H1 (cell line): Measurements from ENCODE around the gene SPOCK1. TPM values are rescaled to one million over a fixed set of nuclear protein-coding genes. Genes with fewer than 3 reads are reported as not detected.

Experiments
- CTCF ChIA-PET: fragments of 300-600 bp; sonication (Branson Sonifier 250); formaldehyde crosslinking; loops from one replicate; lab custom pipeline; 2021; ENCODE audit not compliant: partially characterized antibody; lab: Charles Lee
- POLR2A ChIA-PET: fragments of 300-600 bp; sonication (Branson Sonifier 250); formaldehyde crosslinking; loops from one replicate; lab custom pipeline; 2021; ENCODE audit warnings: inconsistent platforms; ENCODE audit not compliant: partially characterized antibody; lab: Charles Lee
- DNase-seq, 2 experiments: peaks; one replicate each; pipeline versions ENCODE4 v3.0.0 to v3.0.0-alpha.2; 2010 to 2022; ENCODE audit warnings: low spot score in 2 of 2, low read depth in 1 of 2, mixed read lengths in 1 of 2
- FAIRE-seq: peaks from 2 replicates; lab custom pipeline; 2011; peaks lifted over from hg19 to GRCh38; lab: Jason Lieb, UNC
- H2AFZ ChIP-seq: 2 replicates; pipeline ENCODE4 v1.8.1; 2012; ENCODE audit warnings: low read length, inconsistent platforms
- H2AK5ac ChIP-seq: 2 replicates; pipeline ENCODE4 v1.6.1; 2013; ENCODE audit warnings: low read depth, low read length
- H2BK120ac ChIP-seq: replicated peaks from 2 replicates; pipeline ENCODE3; 2013; ENCODE audit warnings: low read depth, low read length, inconsistent platforms
- H2BK12ac ChIP-seq: 2 replicates; pipeline ENCODE4 v1.6.1; 2013; ENCODE audit warnings: low read depth, low read length
- H2BK15ac ChIP-seq: 2 replicates; pipeline ENCODE4 v1.6.1; 2013; ENCODE audit warnings: low read length
- H2BK20ac ChIP-seq: 2 replicates; pipeline ENCODE4 v1.6.1; 2013; ENCODE audit warnings: low read length
- H2BK5ac ChIP-seq: 2 replicates; pipeline ENCODE4 v1.6.1; 2013; ENCODE audit warnings: low read depth, low read length
- H3K14ac ChIP-seq: 2 replicates; pipeline ENCODE4 v1.6.1; 2013; ENCODE audit warnings: inconsistent platforms; ENCODE audit not compliant: insufficient read length
- H3K18ac ChIP-seq: 2 replicates; pipeline ENCODE4 v1.6.1; 2013; ENCODE audit warnings: low read length; ENCODE audit errors: extremely low read depth
- H3K23ac ChIP-seq: 2 replicates; pipeline ENCODE4 v1.6.1; 2013; ENCODE audit warnings: inconsistent platforms; ENCODE audit not compliant: insufficient read length
- H3K23me2 ChIP-seq: 2 replicates; pipeline ENCODE4 v1.6.1; 2013; ENCODE audit warnings: low read depth, low read length
- H3K27ac ChIP-seq: 2 replicates; pipeline ENCODE4 v1.6.1; 2011; ENCODE audit warnings: low read depth, low read length, inconsistent platforms
- H3K27me3 ChIP-seq, 4 experiments: replicated peaks in 1 of 4; 1 replicate in 1 of 4; 2 replicates in 3 of 4; pipeline versions ENCODE4 v1.6.1 to v1.8.1; 2011 to 2013; ENCODE audit warnings: low read length in 3 of 4, mild to moderate bottlenecking in 3 of 4, inconsistent platforms in 2 of 4, mixed read lengths in 2 of 4, moderate library complexity in 1 of 4; ENCODE audit not compliant: control insufficient read depth in 3 of 4, insufficient read depth in 3 of 4; ENCODE audit errors: extremely low read depth in 1 of 4
- H3K36me3 ChIP-seq, 4 experiments: 2 replicates each; pipeline versions ENCODE4 v1.6.1 to v1.8.1; 2011 to 2013; ENCODE audit warnings: mild to moderate bottlenecking in 4 of 4, low read length in 3 of 4, moderate library complexity in 2 of 4, control low read depth in 1 of 4, inconsistent platforms in 1 of 4; ENCODE audit not compliant: insufficient read depth in 4 of 4, control insufficient read depth in 2 of 4
- H3K4ac ChIP-seq: replicated peaks from 2 replicates; pipeline ENCODE3; 2013; ENCODE audit warnings: low read length, low read depth, mixed read lengths, inconsistent platforms; ENCODE audit not compliant: insufficient read length
- H3K4me1 ChIP-seq, 4 experiments: replicated peaks in 1 of 4; 1 replicate in 1 of 4; 2 replicates in 3 of 4; pipeline versions ENCODE4 v1.6.1 to v1.8.1; 2011 to 2013; ENCODE audit warnings: low read length in 3 of 4, inconsistent platforms in 2 of 4, mixed read lengths in 1 of 4; ENCODE audit not compliant: insufficient read depth in 4 of 4, control insufficient read depth in 3 of 4
- H3K4me2 ChIP-seq, 2 experiments: 2 replicates each; pipeline versions ENCODE4 v1.6.1 to v1.8.1; 2011 to 2013; ENCODE audit warnings: low read depth in 2 of 2, low read length in 2 of 2, control low read depth in 1 of 2, inconsistent platforms in 1 of 2, mild to moderate bottlenecking in 1 of 2; ENCODE audit not compliant: insufficient read depth in 1 of 2
- H3K4me3 ChIP-seq, 4 experiments: fragments of 200-600, 300-600 bp in 1 of 4; sonication (generic), shearing (Covaris generic), sonication (Bioruptor Twin) in 1 of 4; 2 replicates each; pipeline versions ENCODE4 v1.5.1 to v1.8.1; 2011 to 2016; ENCODE audit warnings: low read length in 4 of 4, low read depth in 3 of 4, control low read depth in 2 of 4, inconsistent platforms in 2 of 4, mild to moderate bottlenecking in 2 of 4, mixed read lengths in 1 of 4, moderate library complexity in 1 of 4; ENCODE audit not compliant: insufficient read depth in 2 of 4; ENCODE audit errors: extremely low read depth in 1 of 4
- H3K56ac ChIP-seq: replicated peaks from 2 replicates; pipeline ENCODE3; 2013; ENCODE audit warnings: low read depth, mild to moderate bottlenecking, mixed read lengths, low read length, inconsistent platforms; ENCODE audit not compliant: insufficient read length
- H3K79me1 ChIP-seq: 2 replicates; pipeline ENCODE4 v1.6.1; 2013; ENCODE audit warnings: low read depth, low read length, control low read depth
- H3K79me2 ChIP-seq, 2 experiments: 2 replicates each; pipeline versions ENCODE4 v1.6.1 to v1.8.1; 2012 to 2013; ENCODE audit warnings: low read length in 2 of 2, mild to moderate bottlenecking in 2 of 2, inconsistent platforms in 1 of 2; ENCODE audit not compliant: insufficient read depth in 2 of 2, control insufficient read depth in 1 of 2
- H3K9ac ChIP-seq, 4 experiments: replicated peaks in 1 of 4; 1 replicate in 1 of 4; 2 replicates in 3 of 4; pipeline versions ENCODE4 v1.6.1 to v1.8.1; 2011 to 2013; ENCODE audit warnings: low read depth in 3 of 4, low read length in 3 of 4, control low read depth in 2 of 4, mild to moderate bottlenecking in 2 of 4, moderate library complexity in 2 of 4, inconsistent platforms in 1 of 4; ENCODE audit errors: extremely low read depth in 1 of 4
- H3K9me3 ChIP-seq, 2 experiments: 2 replicates each; pipeline versions ENCODE4 v1.6.1 to v1.8.1; 2012 to 2013; ENCODE audit warnings: mild to moderate bottlenecking in 2 of 2, moderate library complexity in 2 of 2, control low read depth in 1 of 2, inconsistent platforms in 1 of 2, low read depth in 1 of 2, low read length in 1 of 2, mixed read lengths in 1 of 2; ENCODE audit not compliant: insufficient read depth in 2 of 2
- H4K20me1 ChIP-seq, 2 experiments: replicated peaks in 1 of 2; 2 replicates each; pipeline versions ENCODE3 to v1.8.1; 2011 to 2013; ENCODE audit warnings: inconsistent platforms in 2 of 2, low read length in 2 of 2, mild to moderate bottlenecking in 1 of 2; ENCODE audit not compliant: insufficient read depth in 2 of 2, control insufficient read depth in 1 of 2
- H4K5ac ChIP-seq: 2 replicates; pipeline ENCODE4 v1.6.1; 2013; ENCODE audit warnings: low read length, low read depth, mixed read lengths, inconsistent platforms; ENCODE audit not compliant: insufficient read length
- H4K8ac ChIP-seq: 2 replicates; pipeline ENCODE4 v1.8.0; 2013; ENCODE audit warnings: mild to moderate bottlenecking, moderate library complexity, low read length, inconsistent platforms; ENCODE audit not compliant: insufficient read depth; ENCODE audit errors: extremely low read depth
- H4K91ac ChIP-seq: replicated peaks from 2 replicates; pipeline ENCODE3; 2013; ENCODE audit warnings: low read length, mixed read lengths, inconsistent platforms; ENCODE audit not compliant: insufficient read length
- ATF2 ChIP-seq: IDR thresholded peaks from 2 replicates; pipeline ENCODE4 v1.6.1; 2012; ENCODE audit warnings: low read length, inconsistent platforms
- E2F6 ChIP-seq: IDR thresholded peaks from 2 replicates; pipeline ENCODE4 v1.6.1; 2012; ENCODE audit warnings: inconsistent platforms
- EP300 ChIP-seq, 2 experiments: IDR thresholded peaks; 1 replicate in 1 of 2; 2 replicates in 1 of 2; pipeline ENCODE4 v1.6.1; 2011 to 2012; ENCODE audit warnings: low read depth in 2 of 2, low read length in 2 of 2, mild to moderate bottlenecking in 2 of 2, borderline replicate concordance in 1 of 2, inconsistent platforms in 1 of 2, moderate library complexity in 1 of 2
- HDAC2 ChIP-seq, 2 experiments: fragments of 300-600 bp in 1 of 2; sonication (generic) in 1 of 2; IDR thresholded peaks; 2 replicates each; pipeline ENCODE4 v1.6.1; 2011 to 2012; ENCODE audit warnings: low read depth in 2 of 2, low read length in 2 of 2, mild to moderate bottlenecking in 2 of 2, moderate library complexity in 2 of 2, borderline replicate concordance in 1 of 2, inconsistent platforms in 1 of 2
- NRF1 ChIP-seq: IDR thresholded peaks from 2 replicates; pipeline ENCODE4 v1.6.1; 2011; ENCODE audit warnings: mild to moderate bottlenecking, low read depth, low read length, improper control_type of control experiment
- RAD21 ChIP-seq, 2 experiments: IDR thresholded peaks in 1 of 2; conservative IDR thresholded peaks in 1 of 2; 2 replicates each; pipeline ENCODE4 v1.6.1; 2011; ENCODE audit warnings: low read depth in 2 of 2, low read length in 2 of 2, improper control_type of control experiment in 1 of 2, inconsistent platforms in 1 of 2, mild to moderate bottlenecking in 1 of 2, moderate library complexity in 1 of 2
- RFX5 ChIP-seq: IDR thresholded peaks from 2 replicates; pipeline ENCODE4 v1.6.1; 2011; ENCODE audit warnings: low read depth, low read length, improper control_type of control experiment, borderline replicate concordance
- SRF ChIP-seq: IDR thresholded peaks from 2 replicates; pipeline ENCODE4 v1.6.1; 2011; ENCODE audit warnings: mild to moderate bottlenecking, low read depth, low read length, moderate library complexity
- SUZ12 ChIP-seq: fragments of 200-600 bp; sonication (generic); IDR thresholded peaks from 2 replicates; pipeline ENCODE4 v1.6.1; 2012; ENCODE audit warnings: mild to moderate bottlenecking, inconsistent platforms, low read length, moderate library complexity, mixed read lengths
- TBP ChIP-seq: IDR thresholded peaks from 2 replicates; pipeline ENCODE4 v1.6.1; 2011; ENCODE audit warnings: low read depth, low read length, improper control_type of control experiment
- TCF12 ChIP-seq: IDR thresholded peaks from 2 replicates; pipeline ENCODE4 v1.6.1; 2011; ENCODE audit warnings: low read depth, mild to moderate bottlenecking, low read length
- WGBS, 2 experiments: shearing (Covaris generic) in 1 of 2; methylation state at CpG; one replicate each; pipeline versions ENCODE4 v1.1.6 to v1.1.7; 2013 to 2015; ENCODE audit warnings: low lambda C conversion rate in 2 of 2, mixed read lengths in 2 of 2, inconsistent platforms in 1 of 2, low coverage in 1 of 2, missing lambda C conversion rate in 1 of 2; ENCODE audit not compliant: insufficient replicate concordance in 2 of 2, insufficient coverage in 1 of 2, insufficient read length in 1 of 2; ENCODE audit errors: extremely low coverage in 1 of 2, missing lambda C conversion rate in 1 of 2; 5-methylcytosine and 5-hydroxymethylcytosine counted together
- polyA plus RNA-seq, 7 experiments: library from polyadenylated mRNA; depleted of rRNA in 3 of 7; stranded (reverse) in 5 of 7; unstranded in 2 of 7; fragments of >200 nt in 5 of 7; fragments of 200-250 nt in 2 of 7; gene quantifications; 1 replicate in 5 of 7; 2 replicates in 1 of 7; 4 replicates in 1 of 7; pipeline versions ENCODE4 v1.2.1 to v1.2.3, GENCODE V29; 2011 to 2013; ENCODE audit warnings: missing spikeins in 2 of 7, mixed read lengths in 2 of 7
- total RNA-seq: library from RNA; stranded (reverse); fragmentation: NEBNext Ultra II Directional; extraction: Animal tissue kit (Norgen Biotek cat#: 25700); gene quantifications from 2 replicates; pipeline ENCODE4 v1.2.1, GENCODE V29; 2021

Gene SPOCK1
- total and polyA plus RNA-seq, 2 of the 8 experiments (the other 6 are each of a cell fraction or from before 2014, with no cell fraction given) = 6.9 to 18.1 TPM

GRCh38 chr5:137399911-137400310, 99.2 kb downstream of the SPOCK1 start:
- no peak overlapping the region for H3K27ac ChIP-seq
- no peaks in the 10 kb centered on the region for H3K9me3 ChIP-seq
- no peaks in the 10 kb centered on the region for H3K23me2 ChIP-seq
- H2BK120ac ChIP-seq = no peak overlapping the region
- CTCF ChIA-PET = interaction anchor here (1.1 kb wide), 1 partner anchor 72 kb away, joined by 3 read pairs; no protein-coding TSS in a partner anchor
- 94% methylated on average over 3 of the region's 3 CpGs; no CpG with 5 or more reads in 1 of the 2 experiments for WGBS, 2 experiments
- no peak overlapping the region for H3K23ac ChIP-seq
- POLR2A ChIA-PET = interaction anchor here (0.6 kb wide), 1 partner anchor 259 kb away, joined by 4 read pairs; no protein-coding TSS in a partner anchor
- no peak overlapping the region for H3K56ac ChIP-seq
- H3K4me2 ChIP-seq = no peak overlapping the region
- no peak overlapping the region for H2AFZ ChIP-seq
- no peak overlapping the region for H4K91ac ChIP-seq
- no peak overlapping the region for H3K14ac ChIP-seq
- no peaks in the 10 kb centered on the region for H4K20me1 ChIP-seq
- no peak for DNase-seq
- H3K79me1 ChIP-seq = no peaks in the 10 kb centered on the region
- FAIRE-seq = no peak
- no peaks in the 10 kb centered on the region for H3K36me3 ChIP-seq
- no peak overlapping the region for H4K8ac ChIP-seq
- no peak overlapping the region for H2BK5ac ChIP-seq
- no peak overlapping the region for H3K18ac ChIP-seq
- H2BK15ac ChIP-seq = no peak overlapping the region
- H3K9ac ChIP-seq = no peak overlapping the region
- H3K4ac ChIP-seq = no peak overlapping the region
- no peak overlapping the region for H2AK5ac ChIP-seq
- H2BK20ac ChIP-seq = no peak overlapping the region
- no peak overlapping the region for H3K4me3 ChIP-seq
- no peaks in the 10 kb centered on the region for H3K79me2 ChIP-seq
- H3K4me1 ChIP-seq = no peaks in the 10 kb centered on the region
- no peak overlapping the region for H2BK12ac ChIP-seq
- no peak overlapping the region for H4K5ac ChIP-seq
- no peaks in the 10 kb centered on the region for H3K27me3 ChIP-seq
- TF ChIP-seq E2F6 (no peak), ATF2 (no peak), RFX5 (no peak), RAD21 (IDR thresholded peaks at IDR 0.05 in 1 of 2, conservative IDR thresholded peaks at IDR 0.05 in 1 of 2; ENCODE audit: low read depth in 2 of 2, low read length in 2 of 2) (no peak), EP300 (IDR thresholded peaks at IDR 0.05; ENCODE audit: borderline replicate concordance in 1 of 2, low read depth in 2 of 2, low read length in 2 of 2) (no peak), SRF (no peak), NRF1 (no peak), HDAC2 (IDR thresholded peaks at IDR 0.05; ENCODE audit: borderline replicate concordance in 1 of 2, low read depth in 2 of 2, low read length in 2 of 2) (no peak), TBP (no peak), SUZ12 (no peak), TCF12 (no peak)
